ENCODE results near the gene SEMA5A. TPM values are rescaled to one million over a fixed set of nuclear protein-coding genes. Genes with fewer than 3 reads are reported as not detected.

SEMA5A gene
- total RNA-seq, 3 donors from 2014 or later, result 3.0 to 35.4 (median 25.9) TPM

DNA sequence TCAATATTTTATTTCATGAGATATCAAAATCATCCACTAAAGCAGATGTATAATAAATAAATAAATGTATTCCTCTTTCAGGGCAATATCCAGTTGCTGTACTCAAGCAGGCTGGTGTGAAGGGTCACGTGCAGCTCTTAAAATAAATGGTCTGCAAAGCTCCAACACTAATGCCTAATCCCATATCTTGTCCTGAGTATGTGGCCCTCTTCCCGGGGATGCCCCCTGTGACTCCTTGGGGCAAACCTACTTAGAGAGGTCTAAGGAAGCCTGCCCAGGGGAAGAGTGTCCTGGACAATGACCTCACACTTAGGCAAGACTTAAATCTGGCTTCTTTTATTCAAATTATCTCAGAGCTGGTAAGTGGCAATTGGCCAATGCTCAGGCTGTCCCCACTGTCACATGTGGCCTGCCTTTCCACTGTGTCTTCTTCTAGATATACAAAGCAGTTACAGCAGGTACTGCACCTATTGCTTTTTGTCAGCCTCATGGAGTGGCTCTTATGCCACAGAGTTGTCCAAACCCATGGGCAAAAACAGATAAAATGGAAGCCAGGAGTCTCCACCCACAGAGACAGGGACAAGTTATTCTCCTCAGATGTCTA is 55.3 kb downstream of the SEMA5A start:
- intact Hi-C loops (cut with DNase I; ENCODE audit: low total_unique reads), result no loop called here
- DNase-seq (ENCODE audit: low spot score in 2 of 2), result no peak
- Histone ChIP-seq H3K36me3 (no peaks in the 10 kb centered on the region), H3K27me3 (no peaks in the 10 kb centered on the region), H3K27ac (no peak overlapping the region), H3K4me3 (no peak overlapping the region), H3K9me3 (no peaks in the 10 kb centered on the region), H3K4me1 (no peaks in the 10 kb centered on the region)
- TF ChIP-seq POLR2A (IDR thresholded peaks at IDR 0.05), result no peak
- no peak for TF ChIP-seq CTCF (IDR thresholded peaks at IDR 0.05)
- no peak for TF ChIP-seq POLR2AphosphoS5 (IDR thresholded peaks at IDR 0.05)

- Histone ChIP-seq H3K27ac (no peak overlapping the region), H3K4me1 (no peaks in the 10 kb centered on the region), H3K27me3 (no peaks in the 10 kb centered on the region), H3K9me3 (peaks cover 1 to 2% of the 10 kb centered on the region in 2 donors), H3K36me3 (no peaks in the 10 kb centered on the region), H3K4me3 (no peak overlapping the region)
- DNase-seq (ENCODE audit: low spot score in 2 of 2), result no peak
- intact Hi-C loops (cut with DNase I; ENCODE audit: low total_unique reads), result no loop called here
- TF ChIP-seq CTCF (IDR thresholded peaks at IDR 0.05) (no peak), POLR2AphosphoS5 (IDR thresholded peaks at IDR 0.05) (no peak), POLR2A (IDR thresholded peaks at IDR 0.05) (no peak)
Observed at GRCh38 chr5:9483779-9484178, 62.1 kb downstream of the SEMA5A start.

- DNase-seq (ENCODE audit: low spot score in 2 of 2), result no peak
- H3K9me3 ChIP-seq, result peaks cover 7% of the 10 kb centered on the region in 2 donors
- no peaks in the 10 kb centered on the region for H3K4me1 ChIP-seq
- H3K36me3 ChIP-seq, result no peaks in the 10 kb centered on the region
- intact Hi-C loops (cut with DNase I; ENCODE audit: low total_unique reads), result no loop called here
- H3K27me3 ChIP-seq, result no peaks in the 10 kb centered on the region
- no peak overlapping the region for H3K27ac ChIP-seq
- no peak overlapping the region for H3K4me3 ChIP-seq
- TF ChIP-seq POLR2A (IDR thresholded peaks at IDR 0.05) (no peak), CTCF (IDR thresholded peaks at IDR 0.05) (no peak), POLR2AphosphoS5 (IDR thresholded peaks at IDR 0.05) (no peak)
Observed at GRCh38 chr5:9483243-9483642, 62.6 kb downstream of the SEMA5A start.

- Histone ChIP-seq H3K4me3 (no peak overlapping the region), H3K9me3 (peaks cover 15% of the 10 kb centered on the region in 2 donors), H3K36me3 (no peaks in the 10 kb centered on the region), H3K27me3 (no peaks in the 10 kb centered on the region), H3K4me1 (no peaks in the 10 kb centered on the region), H3K27ac (no peak overlapping the region)
- DNase-seq (ENCODE audit: low spot score in 2 of 2), result no peak
- TF ChIP-seq CTCF (IDR thresholded peaks at IDR 0.05) (no peak), POLR2AphosphoS5 (IDR thresholded peaks at IDR 0.05) (no peak), POLR2A (IDR thresholded peaks at IDR 0.05) (no peak)
- intact Hi-C loops (cut with DNase I; ENCODE audit: low total_unique reads), result no loop called here
Observed at GRCh38 chr5:9482381-9482780, 63.5 kb downstream of the SEMA5A start.

- no peaks in the 10 kb centered on the region for H3K36me3 ChIP-seq
- H3K4me3 ChIP-seq, result no peak overlapping the region
- no peaks in the 10 kb centered on the region for H3K4me1 ChIP-seq
- H3K27me3 ChIP-seq, result no peaks in the 10 kb centered on the region
- no peak for TF ChIP-seq CTCF (IDR thresholded peaks at IDR 0.05)
- TF ChIP-seq POLR2AphosphoS5 (IDR thresholded peaks at IDR 0.05), result no peak
- TF ChIP-seq POLR2A (IDR thresholded peaks at IDR 0.05), result no peak
- H3K27ac ChIP-seq, result no peak overlapping the region
- DNase-seq (ENCODE audit: low spot score in 2 of 2), result no peak
- intact Hi-C loops (cut with DNase I; ENCODE audit: low total_unique reads), result no loop called here
- H3K9me3 ChIP-seq, result peaks cover 20 to 25% of the 10 kb centered on the region in 2 donors
Observed at GRCh38 chr5:9480499-9480898, 65.4 kb downstream of the SEMA5A start.

Data from breast epithelium (tissue), 4 donors.